ENCODE data around the gene POPDC2.

DNA sequence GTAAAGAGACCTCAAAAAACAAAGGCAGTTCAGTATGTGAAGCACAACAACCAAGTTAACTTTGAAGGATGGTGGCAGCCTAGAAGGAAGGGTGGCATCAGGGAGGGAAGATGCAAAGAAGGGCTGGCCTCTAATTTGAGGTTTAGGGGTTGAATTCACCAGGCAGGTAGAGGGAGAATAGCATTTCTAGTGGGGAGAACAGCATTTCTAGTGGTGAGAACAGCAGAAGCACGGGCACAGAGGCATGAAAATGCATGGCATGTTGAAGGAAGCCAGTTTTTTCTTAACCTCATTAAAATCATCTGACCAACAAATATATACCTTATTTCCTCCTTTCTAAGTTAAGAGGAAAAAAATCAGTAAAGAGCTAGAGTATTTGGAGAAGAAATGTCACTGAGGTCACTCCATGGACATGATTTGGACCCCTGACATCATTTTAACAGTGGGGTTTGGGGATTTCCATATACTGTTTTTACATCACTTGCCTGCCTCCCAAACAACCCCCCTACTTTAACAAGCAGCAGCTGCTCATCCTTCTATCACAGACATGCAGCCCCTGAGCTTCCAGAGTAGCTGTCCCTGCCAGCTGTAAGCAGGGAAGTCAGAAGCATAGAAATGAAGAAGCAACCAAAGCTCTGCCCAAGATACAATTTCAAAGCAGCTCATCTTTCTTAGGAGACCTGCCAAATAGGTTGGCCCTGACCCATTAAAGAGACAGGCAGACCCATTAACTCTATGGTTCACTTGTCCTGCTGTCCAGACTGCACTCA, 2.4 kb upstream of the POPDC2 start:
- TF ChIP-seq POLR2AphosphoS5 (IDR thresholded peaks at IDR 0.05; ENCODE audit: borderline replicate concordance, low read depth, low read length) (no peak), EZH2 (IDR thresholded peaks at IDR 0.05) (no peak), FOXP2 (optimal IDR thresholded peaks at IDR 0.05; ENCODE audit: control extremely low read depth, extremely low read length, insufficient read depth) (no peak)

All from SK-N-MC (cell line).